B cell (primary cell): Measurements from ENCODE around the gene ADAMTS13. TPM values are rescaled to one million over a fixed set of nuclear protein-coding genes. Genes with fewer than 3 reads are reported as not detected.

Experiments
- ATAC-seq: fragments of 200-7000 bp; cut with Tn5 transposase; one replicate; pipeline ENCODE4 v1.10.0; 2021; ENCODE audit warnings: low read depth, mild to moderate bottlenecking, moderate number of reproducible peaks, moderate library complexity
- CTCF ChIA-PET: fragments of 350-600 bp; sonication (Branson Sonifier 250); formaldehyde crosslinking; loops from one replicate; lab custom pipeline; 2021; ENCODE audit warnings: antibody characterized with exemption, inconsistent platforms; lab: Charles Lee
- POLR2A ChIA-PET: fragments of 350-600 bp; sonication (Branson Sonifier 250); formaldehyde crosslinking; loops from one replicate; lab custom pipeline; 2021; ENCODE audit warnings: antibody characterized with exemption; lab: Charles Lee
- DNase-seq: peaks from one replicate; pipeline ENCODE4 v3.0.0; 2013
- H2AFZ ChIP-seq: 2 replicates; pipeline ENCODE4 v1.6.1; 2012; ENCODE audit warnings: mild to moderate bottlenecking, low read depth, low read length; ENCODE audit not compliant: insufficient read depth, poor library complexity, severe bottlenecking
- H3K27ac ChIP-seq, 2 donors: 1 replicate in 1 of 2; 2 replicates in 1 of 2; pipeline ENCODE4 v1.5.1; 2012 to 2013; ENCODE audit warnings: low read length in 2 of 2, mild to moderate bottlenecking in 2 of 2, moderate library complexity in 1 of 2
- H3K27me3 ChIP-seq, 4 experiments: fragments of 200-600 bp in 1 of 4; sonication (generic) in 1 of 4; replicated peaks in 1 of 4; 1 replicate in 2 of 4; 2 replicates in 2 of 4; pipeline versions ENCODE4 v1.6.1 to v1.7.0; 2013 to 2016; ENCODE audit warnings: low read length in 3 of 4, mild to moderate bottlenecking in 2 of 4, mixed read lengths in 1 of 4, moderate library complexity in 1 of 4; ENCODE audit not compliant: insufficient read depth in 4 of 4, control insufficient read depth in 3 of 4; ENCODE audit errors: control extremely low read depth in 1 of 4
- H3K36me3 ChIP-seq, 2 experiments: replicated peaks in 1 of 2; 1 replicate in 1 of 2; 2 replicates in 1 of 2; pipeline versions ENCODE4 v1.6.1 to v1.7.1; 2013; ENCODE audit warnings: low read length in 1 of 2; ENCODE audit not compliant: insufficient read depth in 2 of 2, control insufficient read depth in 1 of 2; ENCODE audit errors: control extremely low read depth in 1 of 2, extremely low read depth in 1 of 2
- H3K4me1 ChIP-seq, 2 donors: fragments of 200-600 bp in 1 of 2; sonication (generic) in 1 of 2; 1 replicate in 1 of 2; 2 replicates in 1 of 2; pipeline versions ENCODE4 v1.5.1 to v1.6.1; 2013 to 2017; ENCODE audit warnings: low read length in 2 of 2; ENCODE audit not compliant: control insufficient read depth in 2 of 2, insufficient read depth in 2 of 2
- H3K4me2 ChIP-seq: replicated peaks from 2 replicates; pipeline ENCODE3; 2012; ENCODE audit warnings: mild to moderate bottlenecking, low read depth, low read length; ENCODE audit not compliant: poor library complexity, severe bottlenecking
- H3K4me3 ChIP-seq, 5 experiments: fragments of 200-600 bp in 1 of 5; sonication (generic) in 1 of 5; 1 replicate in 3 of 5; 2 replicates in 2 of 5; pipeline versions ENCODE4 v1.5.1 to v1.7.0; 2011 to 2016; ENCODE audit warnings: low read length in 4 of 5, mild to moderate bottlenecking in 4 of 5, low read depth in 2 of 5, control low read depth in 1 of 5, moderate library complexity in 1 of 5; ENCODE audit not compliant: insufficient read depth in 1 of 5; ENCODE audit errors: control extremely low read depth in 1 of 5, extremely low read depth in 1 of 5
- H3K79me2 ChIP-seq: fragments of 200-600 bp; sonication (generic); one replicate; pipeline ENCODE4 v1.6.0; 2016; ENCODE audit warnings: low read length; ENCODE audit not compliant: control insufficient read depth, insufficient read depth
- H3K9ac ChIP-seq: fragments of 200-600 bp; sonication (generic); 2 replicates; pipeline ENCODE4 v1.6.1; 2017; ENCODE audit warnings: mild to moderate bottlenecking, low read length, moderate library complexity
- H3K9me3 ChIP-seq, 3 donors: one replicate each; pipeline versions ENCODE4 v1.6.1 to v1.7.1; 2013; ENCODE audit warnings: low read length in 2 of 3; ENCODE audit not compliant: control insufficient read depth in 2 of 3, insufficient read depth in 1 of 3; ENCODE audit errors: control extremely low read depth in 1 of 3
- H4K20me1 ChIP-seq: 2 replicates; pipeline ENCODE4 v1.6.0; 2012; ENCODE audit warnings: mild to moderate bottlenecking, low read length; ENCODE audit not compliant: insufficient read depth, control insufficient read depth, poor library complexity, severe bottlenecking
- H3K27ac Mint-ChIP-seq: one replicate; pipeline ENCODE4 v1.8.0; 2021; ENCODE audit warnings: mixed read lengths
- H3K27me3 Mint-ChIP-seq: one replicate; pipeline ENCODE4 v1.8.0; 2021; ENCODE audit warnings: mixed read lengths
- H3K4me1 Mint-ChIP-seq: one replicate; pipeline ENCODE4 v1.8.0; 2021; ENCODE audit warnings: mixed read lengths
- H3K4me3 Mint-ChIP-seq: one replicate; pipeline ENCODE4 v1.8.0; 2021; ENCODE audit warnings: mixed read lengths
- H3K9me3 Mint-ChIP-seq: one replicate; pipeline ENCODE4 v1.8.0; 2022; ENCODE audit warnings: mixed read lengths; ENCODE audit not compliant: insufficient read depth
- CTCF ChIP-seq: fragments of 200-600 bp; IDR thresholded peaks from one replicate; pipeline ENCODE4 v1.8.0; 2022; ENCODE audit warnings: antibody characterized with exemption, mild to moderate bottlenecking
- EZH2 ChIP-seq: IDR thresholded peaks from 2 replicates; pipeline ENCODE4 v1.6.1; 2012; ENCODE audit warnings: borderline replicate concordance, low read depth, mild to moderate bottlenecking, moderate library complexity, low read length; ENCODE audit not compliant: insufficient read depth, poor library complexity, severe bottlenecking
- WGBS: methylation state at CpG from one replicate; pipeline ENCODE4 v1.1.5; 2013; ENCODE audit warnings: missing lambda C conversion rate; ENCODE audit not compliant: insufficient coverage; 5-methylcytosine and 5-hydroxymethylcytosine counted together
- intact Hi-C: fragments of 100-400 bp; cut with micrococcal nuclease; formaldehyde crosslinking; loops from one replicate; pipeline ENCODE4 v1.10.0; 2022
- polyA plus RNA-seq: library from polyadenylated mRNA; depleted of rRNA; stranded (reverse); fragments of >200 nt; gene quantifications from 2 replicates; pipeline ENCODE4 v1.2.3, GENCODE V29; 2012
- total RNA-seq, 2 donors: library from RNA; stranded (reverse); fragments of 120-200 nt in 1 of 2; gene quantifications; 1 replicate in 1 of 2; 2 replicates in 1 of 2; pipeline versions ENCODE4 v1.2.3 to v1.2.4, GENCODE V29; 2013 to 2022

ADAMTS13 gene
- total and polyA plus RNA-seq, 2 donors (not counting 1 experiment from before 2014, with no cell fraction given), result 2.5 to 5.7 TPM

GRCh38 chr9:133505901-133506652, 83.9 kb downstream of the ADAMTS13 start:
- Histone ChIP-seq H2AFZ (no peak overlapping the region), H3K9me3 (peaks cover 5 to 14% (median 10%) of the 10 kb centered on the region in 3 donors), H4K20me1 (no peaks in the 10 kb centered on the region), H3K9ac (no peak overlapping the region), H3K4me1 (peaks cover 0 to 4% of the 10 kb centered on the region in 2 donors), H3K4me3 (no peak overlapping the region), H3K27ac (no peak overlapping the region), H3K36me3 (no peaks in the 10 kb centered on the region), H3K4me2 (no peak overlapping the region), H3K79me2 (no peaks in the 10 kb centered on the region), H3K27me3 (peaks cover 0 to 16% (median 1%) of the 10 kb centered on the region in 4 experiments)
- Mint-ChIP-seq H3K4me3 (no peak overlapping the region), H3K27ac (no peak overlapping the region), H3K9me3 (peaks cover 10% of the 10 kb centered on the region), H3K4me1 (no peaks in the 10 kb centered on the region), H3K27me3 (peaks cover 18% of the 10 kb centered on the region)
- intact Hi-C loops, result no loop called here
- WGBS, result 94% methylated on average over 23 of the region's 23 CpGs
- ChIA-PET CTCF (no interaction called here), POLR2A (no interaction called here)
- TF ChIP-seq EZH2 (no peak), CTCF (no peak)
- ATAC-seq, result no peak
- DNase-seq, result no peak

GRCh38 chr9:133506653-133507038, 84.5 kb downstream of the ADAMTS13 start:
- WGBS, result 86% methylated on average over 13 of the region's 18 CpGs
- H3K27me3 ChIP-seq, result peaks cover 0 to 13% (median 1%) of the 10 kb centered on the region in 4 experiments
- H2AFZ ChIP-seq, result no peak overlapping the region
- no peaks in the 10 kb centered on the region for H4K20me1 ChIP-seq
- no peak for ATAC-seq
- H3K9ac ChIP-seq, result no peak overlapping the region
- TF ChIP-seq CTCF (no peak), EZH2 (no peak)
- no peak overlapping the region for H3K4me3 Mint-ChIP-seq
- peaks cover 4% of the 10 kb centered on the region for H3K9me3 Mint-ChIP-seq
- H3K36me3 ChIP-seq, result no peaks in the 10 kb centered on the region
- no peak overlapping the region for H3K4me3 ChIP-seq
- peaks cover 0 to 4% of the 10 kb centered on the region in 2 donors for H3K4me1 ChIP-seq
- no peaks in the 10 kb centered on the region for H3K4me1 Mint-ChIP-seq
- no peak overlapping the region for H3K4me2 ChIP-seq
- no peak overlapping the region for H3K27ac Mint-ChIP-seq
- peaks cover 3 to 8% (median 5%) of the 10 kb centered on the region in 3 donors for H3K9me3 ChIP-seq
- ChIA-PET CTCF (no interaction called here), POLR2A (no interaction called here)
- intact Hi-C loops, result no loop called here
- no peaks in the 10 kb centered on the region for H3K79me2 ChIP-seq
- H3K27me3 Mint-ChIP-seq, result peaks cover 15% of the 10 kb centered on the region
- H3K27ac ChIP-seq, result no peak overlapping the region
- DNase-seq, result no peak
